Glutamatergic neuron (in vitro differentiated cells): Measurements from ENCODE around the gene BCAS4. TPM values are rescaled to one million over a fixed set of nuclear protein-coding genes. Genes with fewer than 3 reads are reported as not detected.
"Not testable (repeated sequence)": the region's sequence is repeated elsewhere in the genome, so short reads cannot be mapped to it uniquely, and the experiment has no call there.

Experiments used
- DNase-seq: peaks from one replicate; pipeline ENCODE4 v3.0.0; 2022
- H3K27ac Mint-ChIP-seq: one replicate; pipeline ENCODE4 v1.8.0; 2020; ENCODE audit warnings: mild to moderate bottlenecking, mixed read lengths, inconsistent platforms; ENCODE audit not compliant: unreplicated experiment
- H3K27me3 Mint-ChIP-seq: one replicate; pipeline ENCODE4 v1.8.0; 2020; ENCODE audit warnings: mild to moderate bottlenecking, moderate library complexity, mixed read lengths, inconsistent platforms; ENCODE audit not compliant: unreplicated experiment
- H3K36me3 Mint-ChIP-seq: one replicate; pipeline ENCODE4 v1.8.0; 2020; ENCODE audit warnings: mild to moderate bottlenecking, mixed read lengths, inconsistent platforms; ENCODE audit not compliant: unreplicated experiment
- H3K4me1 Mint-ChIP-seq: one replicate; pipeline ENCODE4 v1.8.0; 2020; ENCODE audit warnings: mild to moderate bottlenecking, low read depth, mixed read lengths, inconsistent platforms; ENCODE audit not compliant: unreplicated experiment
- H3K4me3 Mint-ChIP-seq: one replicate; pipeline ENCODE4 v1.8.0; 2020; ENCODE audit warnings: mild to moderate bottlenecking, mixed read lengths, inconsistent platforms; ENCODE audit not compliant: unreplicated experiment
- H3K9me3 Mint-ChIP-seq: one replicate; pipeline ENCODE4 v1.8.0; 2020; ENCODE audit warnings: mild to moderate bottlenecking, moderate library complexity, mixed read lengths, inconsistent platforms; ENCODE audit not compliant: unreplicated experiment
- CTCF ChIP-seq: fragments of 200-600 bp; sonication (generic); IDR thresholded peaks from one replicate; pipeline ENCODE4 v1.5.0; 2021; ENCODE audit not compliant: partially characterized antibody, unreplicated experiment
- total RNA-seq: library from RNA; stranded (reverse); fragmentation: NEBNext Ultra II Directional; extraction: Animal tissue kit (Norgen Biotek cat#: 25700); gene quantifications from one replicate; pipeline ENCODE4 v1.2.1, GENCODE V29; 2021; ENCODE audit not compliant: unreplicated experiment

Gene BCAS4
- total RNA-seq, 1 donor from 2014 or later: 5.5 TPM

- Mint-ChIP-seq H3K4me3 (no peak overlapping the region), H3K4me1 (peaks cover 10% of the 10 kb centered on the region), H3K36me3 (no peaks in the 10 kb centered on the region), H3K27ac (no peak overlapping the region), H3K9me3 (peaks cover 4% of the 10 kb centered on the region), H3K27me3 (no peaks in the 10 kb centered on the region)
- DNase-seq: no peak
- no peak for TF ChIP-seq CTCF
Measured at GRCh38 chr20:50765674-50766073, 29.2 kb upstream of the BCAS4 start.

GRCh38 chr20:50766955-50767809 lies 27.7 kb upstream of the BCAS4 start:
- DNase-seq, H3K36me3 Mint-ChIP-seq, H3K27ac Mint-ChIP-seq, H3K27me3 Mint-ChIP-seq, H3K9me3 Mint-ChIP-seq: not testable (repeated sequence)
- Mint-ChIP-seq H3K4me3 (peak overlapping the region; percentile 40), H3K4me1 (peaks cover 10% of the 10 kb centered on the region)

- H3K27ac Mint-ChIP-seq, H3K4me3 Mint-ChIP-seq, H3K9me3 Mint-ChIP-seq, H3K27me3 Mint-ChIP-seq, H3K36me3 Mint-ChIP-seq, DNase-seq: not testable (repeated sequence)
- H3K4me1 Mint-ChIP-seq: peaks cover 10% of the 10 kb centered on the region
Measured at GRCh38 chr20:50768991-50769390, 25.9 kb upstream of the BCAS4 start.

- not testable (repeated sequence) for H3K4me3 Mint-ChIP-seq, H3K27me3 Mint-ChIP-seq, H3K36me3 Mint-ChIP-seq, H3K27ac Mint-ChIP-seq, H3K9me3 Mint-ChIP-seq, DNase-seq
- peaks cover 10% of the 10 kb centered on the region for H3K4me1 Mint-ChIP-seq
Measured at GRCh38 chr20:50769551-50770085, 25.2 kb upstream of the BCAS4 start.

- not testable (repeated sequence) for H3K27me3 Mint-ChIP-seq, H3K4me3 Mint-ChIP-seq, H3K9me3 Mint-ChIP-seq, H3K27ac Mint-ChIP-seq, DNase-seq, H3K36me3 Mint-ChIP-seq
- peaks cover 10% of the 10 kb centered on the region for H3K4me1 Mint-ChIP-seq
Measured at GRCh38 chr20:50771419-50772080, 23.3 kb upstream of the BCAS4 start.

GRCh38 chr20:50772420-50773185 lies 22.3 kb upstream of the BCAS4 start:
- no peak for TF ChIP-seq CTCF
- H3K4me3 Mint-ChIP-seq: no peak overlapping the region
- peaks cover 2% of the 10 kb centered on the region for H3K4me1 Mint-ChIP-seq
- peaks cover 4% of the 10 kb centered on the region for H3K27me3 Mint-ChIP-seq
- DNase-seq: no peak
- no peaks in the 10 kb centered on the region for H3K9me3 Mint-ChIP-seq
- no peak overlapping the region for H3K27ac Mint-ChIP-seq
- no peaks in the 10 kb centered on the region for H3K36me3 Mint-ChIP-seq
